Measurements from ENCODE around the gene NELL2.

DNA sequence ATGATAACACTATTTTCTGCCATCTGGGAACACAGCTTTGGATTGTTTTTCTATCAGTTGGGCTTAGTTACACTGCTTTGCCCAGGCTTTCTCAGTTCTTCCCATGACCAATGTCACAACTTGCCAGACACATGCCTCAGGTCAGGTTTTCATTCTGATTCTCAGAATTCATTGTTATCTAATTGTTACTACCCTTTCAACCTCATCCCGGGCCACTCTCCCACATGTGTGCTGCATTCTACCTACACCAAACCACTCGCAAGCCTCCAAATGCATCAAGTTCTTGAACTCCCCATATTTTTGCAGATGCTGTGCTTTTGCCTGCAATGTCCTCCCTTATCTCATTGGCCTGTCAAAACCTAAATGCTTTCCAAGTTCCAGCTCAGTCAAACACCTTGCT is 36.3 kb downstream of the NELL2 start:
- TF ChIP-seq POLR2AphosphoS5 (IDR thresholded peaks at IDR 0.05; ENCODE audit: insufficient read depth in 1 of 2, low read depth in 1 of 2), result no peak
- TF ChIP-seq POLR2A (IDR thresholded peaks at IDR 0.05), result no peak
- TF ChIP-seq, protein P1, sequence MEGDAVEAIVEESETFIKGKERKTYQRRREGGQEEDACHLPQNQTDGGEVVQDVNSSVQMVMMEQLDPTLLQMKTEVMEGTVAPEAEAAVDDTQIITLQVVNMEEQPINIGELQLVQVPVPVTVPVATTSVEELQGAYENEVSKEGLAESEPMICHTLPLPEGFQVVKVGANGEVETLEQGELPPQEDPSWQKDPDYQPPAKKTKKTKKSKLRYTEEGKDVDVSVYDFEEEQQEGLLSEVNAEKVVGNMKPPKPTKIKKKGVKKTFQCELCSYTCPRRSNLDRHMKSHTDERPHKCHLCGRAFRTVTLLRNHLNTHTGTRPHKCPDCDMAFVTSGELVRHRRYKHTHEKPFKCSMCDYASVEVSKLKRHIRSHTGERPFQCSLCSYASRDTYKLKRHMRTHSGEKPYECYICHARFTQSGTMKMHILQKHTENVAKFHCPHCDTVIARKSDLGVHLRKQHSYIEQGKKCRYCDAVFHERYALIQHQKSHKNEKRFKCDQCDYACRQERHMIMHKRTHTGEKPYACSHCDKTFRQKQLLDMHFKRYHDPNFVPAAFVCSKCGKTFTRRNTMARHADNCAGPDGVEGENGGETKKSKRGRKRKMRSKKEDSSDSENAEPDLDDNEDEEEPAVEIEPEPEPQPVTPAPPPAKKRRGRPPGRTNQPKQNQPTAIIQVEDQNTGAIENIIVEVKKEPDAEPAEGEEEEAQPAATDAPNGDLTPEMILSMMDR (IDR thresholded peaks at IDR 0.05), result no peak

Data from vagina (tissue), 2 donors.